Omental fat pad (tissue), 4 donors: ENCODE results near the gene TP53TG5. TPM values are rescaled to one million over a fixed set of nuclear protein-coding genes. Genes with fewer than 3 reads are reported as not detected.

Experiments used
- ATAC-seq: fragments of 150-250 bp; one replicate; pipeline ENCODE4 v1.9.1; 2016; ENCODE audit warnings: mild to moderate bottlenecking, moderate library complexity; ENCODE audit not compliant: low FRiP score
- DNase-seq: peaks from one replicate; pipeline ENCODE4 v3.0.0-alpha.2; 2019; ENCODE audit warnings: low spot score
- CTCF ChIP-seq, 3 donors: fragments of 450-650 bp; IDR thresholded peaks; one replicate each; pipeline ENCODE4 v1.5.1; 2016 to 2017; ENCODE audit warnings: antibody characterized with exemption in 3 of 3, mild to moderate bottlenecking in 3 of 3, moderate library complexity in 2 of 3
- total RNA-seq, 4 donors: library from RNA; depleted of rRNA; stranded (reverse); fragments of >200 nt; gene quantifications; one replicate each; pipeline ENCODE4 v1.1.0, GENCODE V29; 2016

The TP53TG5 gene
- total RNA-seq, 4 donors from 2014 or later: 0.47 TPM; not detected in 3

GRCh38 chr20:45341939-45342854, 35.9 kb downstream of the TP53TG5 start:
- no peak for DNase-seq
- TF ChIP-seq CTCF (IDR thresholded peaks at IDR 0.05): no peak
- peak; percentile 9 for ATAC-seq

GRCh38 chr20:45341579-45341938, 36.6 kb downstream of the TP53TG5 start:
- ATAC-seq (no peak), DNase-seq (no peak)
- no peak for TF ChIP-seq CTCF (IDR thresholded peaks at IDR 0.05)

DNA sequence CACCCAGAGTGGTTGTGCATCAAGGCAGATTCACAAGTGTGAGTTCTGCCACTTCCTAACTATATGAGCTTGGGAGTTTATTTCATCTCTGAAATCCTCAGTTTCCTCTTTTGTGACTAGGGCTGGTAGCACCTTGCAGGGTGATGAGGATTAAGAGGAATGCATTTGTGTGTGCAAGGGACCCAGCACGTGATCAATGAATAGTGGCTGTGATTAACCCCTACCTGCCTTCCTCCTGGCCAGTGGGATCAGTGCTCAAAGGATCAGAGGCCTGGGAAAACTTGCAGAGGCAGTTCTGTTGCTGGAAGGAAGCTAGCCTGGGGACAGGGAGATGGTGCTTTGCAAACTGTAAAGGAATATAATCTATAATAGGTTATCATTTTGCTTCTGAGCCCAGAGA, 37.2 kb downstream of the TP53TG5 start:
- ATAC-seq (no peak), DNase-seq (no peak)
- TF ChIP-seq CTCF (IDR thresholded peaks at IDR 0.05): no peak

GRCh38 chr20:45340236-45340847, 37.8 kb downstream of the TP53TG5 start:
- no peak for ATAC-seq
- TF ChIP-seq CTCF (IDR thresholded peaks at IDR 0.05): no peak
- DNase-seq: peak; percentile 16

DNA sequence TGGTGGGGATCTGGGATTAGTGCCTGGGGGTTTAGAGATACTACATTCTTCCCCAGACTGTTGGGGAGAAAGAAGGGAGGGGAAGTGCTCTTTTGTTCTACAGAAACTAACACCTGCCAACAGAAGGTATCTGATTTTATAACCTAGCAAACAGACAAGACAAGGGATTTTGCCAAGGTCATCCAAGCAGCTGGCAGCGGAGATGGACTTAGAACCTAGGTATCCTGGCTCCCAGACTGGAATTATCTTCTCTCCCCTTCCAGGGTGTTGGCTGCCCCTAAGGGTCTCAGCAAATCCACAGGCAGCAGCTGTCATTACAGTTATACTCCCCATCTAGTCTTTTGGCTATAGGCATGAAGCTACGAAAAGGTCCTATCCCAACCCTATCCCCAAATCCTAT, 38.3 kb downstream of the TP53TG5 start:
- DNase-seq: no peak
- no peak for TF ChIP-seq CTCF (IDR thresholded peaks at IDR 0.05)
- ATAC-seq: no peak

DNA sequence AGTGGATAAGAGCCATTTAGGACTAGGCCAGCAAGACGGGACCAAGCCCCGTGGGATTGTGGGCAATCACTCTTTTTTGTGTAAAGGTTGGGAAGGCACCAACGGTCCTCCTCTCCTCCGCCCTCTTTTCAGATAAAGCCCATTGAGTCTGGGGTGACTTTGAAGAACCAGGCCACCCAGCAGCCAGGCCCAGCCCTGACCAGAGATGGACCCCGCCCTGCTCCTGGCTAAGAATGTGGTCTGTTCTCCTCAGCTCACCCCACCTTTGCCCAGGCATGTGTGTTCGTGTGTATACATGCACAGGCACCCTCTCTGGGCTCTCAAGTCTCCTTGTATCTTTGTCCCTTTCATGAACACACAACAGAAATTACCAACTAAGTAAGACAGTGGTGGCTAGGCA, 39.0 kb downstream of the TP53TG5 start:
- ATAC-seq (no peak), DNase-seq (no peak)
- no peak for TF ChIP-seq CTCF (IDR thresholded peaks at IDR 0.05)
